Measurements from ENCODE around the gene AK4.

Gene AK4

DNA sequence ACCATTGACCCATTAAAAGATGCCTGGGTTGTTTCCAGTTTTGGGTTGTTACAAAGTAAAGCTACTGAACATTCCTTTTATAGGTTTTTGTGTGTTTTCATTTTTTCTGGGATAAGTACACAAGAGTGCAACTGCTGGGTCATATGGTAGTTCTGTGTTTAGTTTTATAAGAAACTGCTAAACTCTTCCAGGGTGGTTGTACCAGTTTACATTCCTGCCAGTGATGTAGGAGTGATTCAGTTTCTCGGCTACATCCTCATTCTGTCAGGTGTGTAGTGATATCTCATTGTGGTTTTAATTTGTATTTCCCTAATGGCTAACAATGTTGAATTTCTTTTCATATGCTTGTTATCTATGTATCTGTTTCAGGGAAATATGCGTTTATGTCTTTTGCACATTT is 102.8 kb downstream of the AK4 start:
- no peak for DNase-seq (ENCODE audit: low spot score)

DNA sequence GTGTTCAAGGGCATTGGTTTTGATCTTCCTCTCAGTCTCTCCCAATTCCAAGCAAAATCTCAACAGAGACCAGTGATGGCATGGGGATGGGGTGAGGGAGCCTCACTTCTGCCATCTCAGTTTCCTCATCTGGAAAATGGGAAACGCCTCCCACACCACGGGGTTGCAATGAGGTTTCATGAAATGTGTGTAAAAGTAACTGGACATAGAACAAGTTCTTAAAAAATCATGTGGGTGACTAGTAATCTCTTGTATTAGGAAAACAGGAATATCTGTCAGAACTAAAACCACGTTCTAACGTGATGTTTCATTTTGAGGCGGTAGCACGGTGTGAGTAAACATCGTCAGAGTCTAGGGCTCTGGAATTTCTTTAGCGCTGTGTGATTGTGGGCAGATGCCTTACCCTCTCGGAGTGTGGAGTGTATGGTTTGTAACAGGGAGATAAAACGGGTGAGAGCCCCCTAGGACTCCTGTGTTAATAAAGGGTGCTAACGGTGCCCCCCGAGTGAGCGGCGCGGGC is 105.9 kb downstream of the AK4 start:
- DNase-seq (ENCODE audit: low spot score): no peak

- peak; percentile 92 for DNase-seq (ENCODE audit: low spot score)
Measured at GRCh38 chr1:65254320-65255034, 106.5 kb downstream of the AK4 start.

GRCh38 chr1:65255035-65255655 is 107.1 kb downstream of the AK4 start:
- DNase-seq (ENCODE audit: low spot score): peak; percentile 81

DNA sequence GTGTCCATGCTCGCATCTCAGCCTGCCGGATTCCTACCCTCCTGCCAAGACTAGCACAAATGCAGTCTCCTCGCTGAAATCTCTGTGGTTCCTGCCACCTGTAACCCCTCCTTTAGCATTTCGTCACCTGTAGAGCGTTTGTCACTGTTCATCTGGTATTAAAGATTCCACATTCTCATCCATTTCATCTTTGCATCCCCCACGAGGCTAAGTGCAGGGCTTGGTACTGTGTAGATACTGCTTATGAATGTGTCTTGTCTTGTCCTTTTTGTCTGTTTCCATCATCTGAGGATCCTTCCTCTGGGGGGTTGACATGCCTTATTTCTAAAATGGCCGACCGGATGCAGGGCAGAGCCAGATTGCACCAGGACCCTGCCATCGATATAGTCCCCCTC is 107.7 kb downstream of the AK4 start:
- DNase-seq (ENCODE audit: low spot score): peak; percentile 41

GRCh38 chr1:65256860-65257708 is 109.1 kb downstream of the AK4 start:
- peak; percentile 57 for DNase-seq (ENCODE audit: low spot score)

DNA sequence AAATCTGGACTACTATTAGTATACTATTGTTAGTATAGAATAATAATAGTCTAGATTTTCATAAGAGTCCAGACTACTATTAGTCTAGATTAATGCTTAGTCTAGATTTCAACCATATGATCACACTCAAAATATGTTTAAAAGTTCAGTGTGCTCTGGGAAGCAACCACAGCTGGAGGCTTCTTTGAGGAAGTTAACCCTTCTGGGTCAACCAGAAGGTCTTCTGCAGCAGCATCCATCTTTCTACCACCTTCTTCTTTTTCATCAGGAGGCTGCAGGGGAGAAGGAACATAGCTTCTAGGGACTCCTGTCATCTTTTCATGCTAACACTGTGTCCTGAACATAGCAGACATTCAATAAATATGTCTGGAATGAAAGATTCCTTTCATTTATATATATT is 110.1 kb downstream of the AK4 start:
- no peak for DNase-seq (ENCODE audit: low spot score)

DNA sequence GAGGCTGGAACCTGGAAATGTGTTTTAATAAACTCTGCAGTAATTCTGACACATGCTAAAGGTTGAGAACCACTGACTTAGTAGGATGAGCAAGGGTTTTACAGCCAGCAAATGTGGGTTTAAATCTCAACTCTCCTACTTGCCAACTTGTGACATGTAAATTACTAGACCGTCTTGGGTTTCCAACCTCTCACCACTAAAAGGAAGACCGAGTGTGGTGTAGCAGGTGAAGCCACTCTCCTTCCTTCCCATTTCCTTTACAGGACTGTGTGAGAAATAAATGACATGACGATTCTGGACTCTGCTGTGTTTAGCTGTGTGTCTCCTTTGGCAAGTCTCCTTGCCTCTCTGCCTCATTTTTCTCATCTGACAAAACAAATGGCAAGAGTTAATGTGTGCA is 111.8 kb downstream of the AK4 start:
- DNase-seq (ENCODE audit: low spot score): no peak

- DNase-seq (ENCODE audit: low spot score): peak; percentile 73
Measured at GRCh38 chr1:65260851-65261473, 113.0 kb downstream of the AK4 start.

DNA sequence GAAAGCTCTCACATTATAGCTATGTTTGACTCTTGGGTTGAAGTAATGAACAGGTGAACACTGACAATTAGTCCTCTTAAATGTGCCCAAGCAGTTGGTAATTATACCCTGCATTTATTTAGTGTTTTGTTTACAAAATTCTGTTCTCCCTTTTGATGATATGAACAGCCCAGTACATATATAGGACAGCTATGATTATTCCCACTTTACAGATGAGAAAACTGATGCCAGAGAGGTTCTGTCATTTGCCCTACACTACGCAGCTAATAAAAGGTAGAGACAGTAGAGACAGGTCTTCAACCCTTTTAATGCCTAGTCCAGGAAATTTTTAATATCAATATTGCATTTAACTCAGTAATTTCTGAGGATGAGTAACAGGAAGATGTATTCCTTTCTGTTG is 115.3 kb downstream of the AK4 start:
- DNase-seq (ENCODE audit: low spot score): no peak

DNA sequence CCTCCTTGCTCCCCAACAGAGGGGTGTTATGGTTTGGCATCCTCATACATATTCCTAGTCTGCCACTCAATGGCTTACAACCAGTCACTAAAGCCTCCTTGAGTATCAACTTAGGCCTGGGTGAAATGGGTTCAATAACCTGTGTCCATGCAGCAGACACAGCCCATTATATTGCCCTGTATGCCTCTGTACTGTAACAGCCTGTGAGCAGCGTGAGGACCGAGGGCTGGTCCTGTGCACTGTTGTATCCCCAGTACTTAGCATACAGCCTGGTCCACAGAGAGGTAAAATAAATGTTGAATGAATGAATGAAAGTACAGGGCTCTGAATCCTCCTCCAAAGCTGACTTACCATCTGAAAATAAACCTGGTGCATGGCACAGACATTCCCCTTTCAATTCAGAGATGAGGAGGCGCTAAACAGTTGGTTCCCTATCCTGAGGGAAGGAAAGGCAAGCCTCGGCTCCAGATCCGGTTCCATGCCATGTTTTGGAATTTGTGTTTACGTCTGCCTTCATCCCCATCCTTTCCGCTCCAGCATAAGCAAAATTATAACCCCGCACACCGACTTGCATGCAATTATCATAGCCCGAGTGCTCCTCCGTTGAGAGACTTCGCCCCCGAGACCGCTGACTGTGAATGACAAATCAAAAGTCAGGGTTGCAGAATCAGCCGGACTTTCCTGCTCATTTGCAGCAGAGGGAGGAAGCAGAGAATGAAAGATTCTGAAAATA is 116.4 kb downstream of the AK4 start:
- DNase-seq (ENCODE audit: low spot score): peak; percentile 82

DNA sequence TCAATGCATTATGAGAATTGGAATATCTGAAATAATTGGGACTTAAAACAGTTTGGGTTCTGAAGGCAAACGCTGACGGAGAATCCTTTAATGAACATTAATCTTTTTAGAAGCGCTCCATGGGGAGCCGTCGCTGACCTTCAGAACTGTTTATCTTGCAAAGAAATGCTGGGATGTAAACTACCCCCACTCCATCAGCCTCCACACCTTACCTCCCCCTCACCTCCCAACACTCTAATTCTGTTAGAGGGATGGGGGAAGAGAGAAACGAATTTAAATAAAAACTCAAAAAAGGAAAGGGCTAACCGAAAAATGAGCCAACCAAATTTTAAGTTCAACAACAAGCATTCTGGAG is 117.3 kb downstream of the AK4 start:
- DNase-seq (ENCODE audit: low spot score): no peak

- DNase-seq (ENCODE audit: low spot score): peak; percentile 87
Measured at GRCh38 chr1:65265651-65266351, 117.8 kb downstream of the AK4 start.

- peak; percentile 72 for DNase-seq (ENCODE audit: low spot score)
Measured at GRCh38 chr1:65266476-65266875, 118.5 kb downstream of the AK4 start.

GRCh38 chr1:65267271-65267670 is 119.3 kb downstream of the AK4 start:
- peak; percentile 58 for DNase-seq (ENCODE audit: low spot score)

DNA sequence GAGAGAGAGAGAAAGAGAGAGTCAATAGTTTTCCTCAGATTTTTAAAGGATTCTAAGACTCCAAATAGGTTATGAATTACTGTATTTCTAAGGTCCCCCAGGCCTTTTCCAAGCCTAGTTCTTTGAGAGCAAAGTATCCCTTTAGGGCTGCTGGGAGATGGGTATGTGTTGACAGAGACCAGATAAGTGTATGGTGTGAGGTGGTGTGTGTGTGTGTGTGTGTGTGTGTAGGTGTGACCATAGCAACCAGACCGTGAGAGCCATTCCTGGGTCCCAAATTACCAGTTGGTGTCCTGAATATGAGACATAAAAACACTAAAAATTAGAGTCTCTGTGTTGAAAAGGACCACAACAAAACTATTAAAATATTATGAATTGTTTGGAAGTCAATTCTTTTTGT is 119.7 kb downstream of the AK4 start:
- peak; percentile 66 for DNase-seq (ENCODE audit: low spot score)

DNA sequence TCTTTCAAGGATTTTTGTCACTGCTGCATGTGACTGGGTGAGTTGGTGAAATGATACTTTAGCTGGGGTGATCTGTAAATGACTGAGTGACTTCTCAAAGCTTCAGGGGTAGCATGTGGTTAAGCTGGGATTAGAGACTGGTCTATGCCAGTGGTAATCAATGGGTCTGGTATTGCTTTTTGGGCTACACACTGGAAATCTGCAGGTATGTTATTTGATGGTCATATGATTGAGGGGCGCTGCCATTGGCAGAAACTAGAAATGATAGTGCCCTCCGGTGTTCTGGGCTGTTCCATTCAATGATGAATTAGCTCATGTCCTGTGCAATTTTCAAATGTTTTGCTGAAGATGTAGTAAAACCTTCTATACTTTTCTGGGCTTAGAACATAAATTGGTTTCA is 121.6 kb downstream of the AK4 start:
- peak; percentile 44 for DNase-seq (ENCODE audit: low spot score)

DNA sequence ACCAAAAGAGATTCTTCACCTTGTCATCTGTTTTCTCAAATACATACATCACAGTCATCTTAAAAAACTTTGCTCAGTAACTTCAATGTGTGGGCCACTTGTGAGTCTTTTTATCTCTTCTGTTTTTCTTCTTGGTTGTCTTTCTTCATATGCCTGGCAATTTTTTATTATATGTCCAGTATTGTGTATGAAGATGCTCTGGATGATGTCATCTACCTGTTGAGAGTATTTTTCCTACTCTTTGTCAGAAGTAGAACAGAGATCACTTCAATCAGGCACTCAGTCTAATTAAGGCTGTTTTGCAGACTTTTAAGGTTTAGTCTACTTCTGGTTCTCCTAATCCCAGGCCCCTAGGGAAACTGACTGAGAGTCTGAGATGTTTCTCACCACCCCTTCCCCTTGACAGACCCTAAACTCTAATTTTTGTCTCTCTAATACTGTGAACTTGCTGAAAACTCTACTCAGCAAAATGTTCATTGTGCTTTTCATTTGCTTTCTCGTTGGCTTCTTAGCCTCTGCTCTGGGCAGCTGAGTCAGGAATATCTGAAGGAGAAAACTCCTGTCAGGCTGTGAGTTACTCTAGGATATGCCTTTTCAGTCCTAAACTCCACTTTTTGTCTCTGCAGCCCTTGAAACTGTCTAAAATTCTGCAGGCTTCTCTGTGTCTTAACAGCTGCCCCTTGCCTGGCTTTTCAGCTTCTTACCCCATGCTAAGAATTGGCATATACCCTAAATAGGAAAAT is 128.4 kb downstream of the AK4 start:
- peak; percentile 53 for DNase-seq (ENCODE audit: low spot score)

DNA sequence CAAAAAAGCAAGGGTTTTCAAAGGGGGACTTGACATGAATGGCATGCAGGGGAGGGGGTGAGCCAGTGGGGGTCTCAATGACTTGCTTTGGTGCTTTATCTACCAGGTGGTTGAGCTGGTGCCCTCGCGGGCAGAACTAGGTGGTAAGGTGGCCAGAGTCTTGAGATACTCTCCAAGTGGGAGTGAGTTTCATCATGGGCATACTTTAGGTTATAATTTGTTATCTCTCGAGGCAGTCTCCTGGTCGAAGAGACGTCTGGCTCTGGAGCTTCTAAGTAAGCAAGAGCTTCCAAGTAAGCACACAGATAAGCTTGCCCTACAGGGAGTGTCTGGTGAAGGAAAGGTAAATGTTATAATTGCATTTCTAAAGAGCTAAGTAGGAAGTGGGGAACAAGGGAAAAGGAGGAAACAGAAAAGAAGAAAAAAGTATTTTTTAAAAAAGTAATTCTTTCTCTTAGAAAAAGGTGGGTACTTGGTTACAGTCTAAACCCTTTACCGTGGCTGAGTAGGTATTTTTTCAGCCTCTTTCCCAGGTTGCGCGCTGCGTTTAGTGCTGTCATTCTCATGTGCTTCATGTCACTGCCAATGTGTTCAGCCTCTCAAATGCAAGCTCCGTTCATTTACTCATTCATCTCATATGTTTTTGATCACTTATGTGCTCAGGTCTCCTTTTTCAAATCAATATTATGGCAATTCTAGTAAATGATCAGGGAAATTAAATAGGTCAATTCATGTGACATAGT is 129.8 kb downstream of the AK4 start:
- DNase-seq (ENCODE audit: low spot score): peak; percentile 89
